ENCODE results near the gene PRR36. TPM values are rescaled to one million over a fixed set of nuclear protein-coding genes. Genes with fewer than 3 reads are reported as not detected.
"Not testable (repeated sequence)": the region's sequence is repeated elsewhere in the genome, so short reads cannot be mapped to it uniquely, and the experiment has no call there.

Gene PRR36
- total RNA-seq, 2 experiments from 2014 or later: 0.14 to 0.19 TPM

DNA sequence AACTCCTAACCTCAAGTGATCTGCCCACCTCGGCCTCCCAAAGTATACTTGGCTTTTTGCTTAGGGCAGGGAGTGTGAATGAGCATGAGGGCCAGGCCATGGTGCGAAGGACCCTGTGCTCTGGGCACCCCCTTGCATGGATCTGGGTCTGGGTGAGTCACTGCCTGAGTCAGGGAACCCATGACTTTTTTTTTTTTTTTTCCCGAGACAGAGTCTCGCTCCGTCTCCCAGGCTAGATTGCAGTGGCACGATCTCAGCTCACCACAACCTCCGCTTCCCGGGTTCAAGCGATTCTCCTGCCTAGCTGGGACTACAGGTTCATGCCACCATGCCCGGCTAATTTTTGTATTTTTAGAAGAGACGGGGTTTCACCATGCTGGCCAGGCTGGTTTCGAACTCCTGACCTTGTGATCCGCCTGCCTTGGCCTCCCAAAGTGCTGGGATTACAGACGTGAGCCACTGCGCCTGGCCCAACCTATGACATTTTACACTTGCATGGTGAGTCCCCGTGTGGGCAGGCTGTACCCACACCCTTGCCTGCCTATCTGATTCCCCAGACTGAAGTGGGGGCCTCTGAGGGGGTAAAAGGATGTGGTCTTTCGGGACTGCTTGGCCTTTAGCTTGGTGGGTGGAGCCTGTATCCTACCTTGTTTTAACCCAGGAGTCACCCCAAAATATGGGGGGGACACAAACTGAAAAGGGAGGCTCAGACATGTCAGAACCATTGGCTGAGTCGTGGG is 19.3 kb upstream of the PRR36 start:
- H3K4me1 Mint-ChIP-seq (ENCODE audit: low read depth); H3K4me3 Mint-ChIP-seq; H3K9me3 Mint-ChIP-seq; DNase-seq; intact Hi-C loops (cut with micrococcal nuclease); H3K27ac Mint-ChIP-seq; H3K36me3 Mint-ChIP-seq: not testable (repeated sequence)
- CTCF ChIA-PET: interaction anchor here (1.2 kb wide), 1 partner anchor 25 kb away, joined by 4 read pairs; no protein-coding TSS in a partner anchor
- peaks cover 10% of the 10 kb centered on the region for H3K27me3 Mint-ChIP-seq
- POLR2A ChIA-PET: interaction anchor here (0.6 kb wide), 1 partner anchor 11 kb away, joined by 5 read pairs; no protein-coding TSS in a partner anchor

DNA sequence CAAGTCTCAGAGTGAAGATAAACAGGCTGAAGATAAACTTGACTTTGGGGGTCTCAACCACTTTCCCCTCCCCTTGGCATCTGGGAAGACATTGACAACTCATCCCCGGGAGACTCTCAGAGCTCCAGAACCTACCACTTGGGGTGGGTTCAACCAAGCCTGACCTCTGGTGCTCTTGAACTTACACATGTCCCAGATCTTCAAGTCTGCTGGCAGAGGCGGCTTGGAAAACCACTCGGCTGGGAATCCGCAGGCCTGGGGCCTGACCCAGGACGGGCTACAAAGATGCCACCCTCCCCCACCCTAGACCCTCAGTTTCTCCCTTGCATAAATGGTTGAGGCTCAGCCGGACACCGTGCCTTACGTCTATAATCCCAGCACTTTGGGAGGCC is 14.6 kb upstream of the PRR36 start:
- H3K9me3 Mint-ChIP-seq: no peaks in the 10 kb centered on the region
- intact Hi-C loops (cut with micrococcal nuclease): no loop called here
- ChIA-PET CTCF (interaction anchor here (1.3 kb wide), 1 partner anchor 20 kb away, joined by 3 read pairs; no protein-coding TSS in a partner anchor), POLR2A (no interaction called here)
- no peak overlapping the region for H3K4me3 Mint-ChIP-seq
- H3K4me1 Mint-ChIP-seq (ENCODE audit: low read depth): no peaks in the 10 kb centered on the region
- no peak for DNase-seq
- H3K27me3 Mint-ChIP-seq: peaks cover 7% of the 10 kb centered on the region
- no peaks in the 10 kb centered on the region for H3K36me3 Mint-ChIP-seq
- H3K27ac Mint-ChIP-seq: no peak overlapping the region

DNA sequence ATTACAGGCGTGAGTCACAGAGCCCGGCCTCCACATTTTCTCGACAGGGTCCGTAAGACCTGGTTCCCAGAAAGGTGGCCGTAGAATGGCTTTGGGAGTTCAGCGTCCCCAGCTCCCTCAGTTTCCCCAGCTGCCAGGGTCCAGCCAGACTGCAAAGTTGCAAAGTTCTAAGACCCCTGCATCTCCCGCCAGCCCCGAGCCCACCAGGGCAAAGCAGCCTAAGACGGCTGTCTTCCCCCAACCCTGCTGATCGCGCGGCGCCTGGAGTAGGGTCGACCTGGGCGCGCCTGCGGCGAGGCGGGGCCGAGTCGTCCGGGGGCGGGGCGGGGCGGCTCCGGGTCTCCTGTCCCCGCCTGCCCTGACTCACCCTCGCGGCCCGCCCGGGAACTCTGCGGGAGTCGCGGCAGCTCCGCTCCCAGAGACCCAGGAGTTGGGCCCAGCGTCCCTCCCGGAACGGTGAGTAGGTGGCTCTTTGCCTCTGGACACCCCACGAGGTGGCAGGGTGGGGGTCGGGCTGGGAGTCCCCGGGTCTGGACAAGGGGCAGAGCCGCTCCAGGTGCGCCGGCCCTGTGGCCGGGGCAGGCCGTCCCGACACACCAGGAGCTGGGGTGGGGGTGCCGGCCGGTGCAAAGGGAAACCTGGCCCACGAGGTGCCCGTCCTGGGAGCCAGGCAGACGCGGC is 14.1 kb upstream of the PRR36 start, which contains the start of gene LRRC8E:
Gene LRRC8E, plus strand, starts transcription at position 366 of the 681 bp plus-strand sequence. CDS start 7,094 bp downstream, outside the sequence.
- peaks cover 7% of the 10 kb centered on the region for H3K27me3 Mint-ChIP-seq
- H3K36me3 Mint-ChIP-seq: no peaks in the 10 kb centered on the region
- intact Hi-C loops (cut with micrococcal nuclease): no loop called here
- ChIA-PET POLR2A (no interaction called here), CTCF (interaction anchor here (1.0 to 1.3 kb wide), 2 partner anchors 15 to 19 kb away, joined by 3 to 4 read pairs; partner anchors contain the start of gene MAP2K7)
- DNase-seq: peak; percentile 53
- no peaks in the 10 kb centered on the region for H3K9me3 Mint-ChIP-seq
- H3K27ac Mint-ChIP-seq: no peak within 1 kb of the TSS
- no peaks in the 10 kb centered on the region for H3K4me1 Mint-ChIP-seq (ENCODE audit: low read depth)
- no peak within 1 kb of the TSS for H3K4me3 Mint-ChIP-seq

DNA sequence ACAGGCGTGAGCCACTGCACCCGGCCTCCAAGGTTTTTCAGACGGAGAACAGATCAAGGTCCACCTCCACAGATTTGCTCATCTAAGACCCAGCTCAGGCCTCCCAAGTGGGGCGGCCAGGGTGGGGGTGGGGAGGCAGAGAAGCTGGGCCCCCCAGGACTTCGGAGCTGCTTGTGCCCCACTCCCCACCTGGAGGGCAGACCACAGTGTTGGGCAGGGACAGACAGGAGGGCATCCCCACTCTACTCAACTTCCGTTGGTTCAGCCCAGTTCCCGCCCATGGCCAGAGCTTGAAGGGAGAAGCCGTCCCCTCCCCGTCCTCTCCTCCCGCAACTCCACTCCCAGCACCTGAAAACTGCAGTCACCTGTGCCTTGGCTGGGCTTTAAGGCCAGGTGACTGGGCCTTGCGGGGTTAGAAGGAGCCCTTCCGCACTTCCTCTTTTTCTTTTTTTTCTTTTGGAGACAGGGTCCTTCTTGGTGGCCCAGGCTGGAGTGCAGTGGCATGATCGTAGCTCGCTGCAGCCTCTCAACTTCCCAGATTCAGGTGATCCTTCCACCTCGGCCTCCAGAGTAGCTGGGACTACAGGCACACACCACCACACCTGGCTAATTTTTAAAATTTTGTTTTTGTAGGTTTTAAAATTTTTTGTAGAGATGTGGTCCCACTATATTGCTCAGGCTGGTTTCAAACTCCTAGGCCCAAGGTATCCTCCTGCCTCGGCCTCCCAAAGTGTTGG is 13.4 kb upstream of the PRR36 start:
- intact Hi-C loops (cut with micrococcal nuclease): no loop called here
- Mint-ChIP-seq H3K27ac (no peak overlapping the region), H3K4me3 (no peak overlapping the region), H3K9me3 (no peaks in the 10 kb centered on the region), H3K27me3 (peaks cover 7% of the 10 kb centered on the region), H3K4me1 (ENCODE audit: low read depth) (no peaks in the 10 kb centered on the region), H3K36me3 (no peaks in the 10 kb centered on the region)
- DNase-seq: no peak
- POLR2A ChIA-PET: no interaction called here
- CTCF ChIA-PET: interaction anchor here (1.0 to 3.1 kb wide), 2 partner anchors 16 to 19 kb away, joined by 4 to 7 read pairs; partner anchors contain the start of gene MAP2K7

DNA sequence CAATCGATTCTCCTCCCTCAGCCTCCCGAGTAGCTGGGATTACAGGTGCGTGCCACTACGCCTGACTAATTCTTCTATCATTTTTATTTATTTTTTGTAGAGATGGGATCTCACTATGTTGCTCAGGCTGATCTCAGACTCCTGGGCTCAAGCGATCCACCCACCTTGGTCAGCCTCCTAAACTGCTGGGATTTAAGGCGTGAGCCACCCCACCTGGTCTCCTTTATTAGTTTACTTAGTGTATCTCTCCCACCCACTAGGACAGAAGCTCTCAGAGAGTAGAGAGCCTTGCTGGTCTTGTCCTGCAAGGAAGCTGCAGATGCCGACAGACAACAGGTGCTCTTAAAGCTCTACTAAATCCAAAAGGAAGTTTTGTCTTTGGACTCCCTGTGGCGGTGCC is 11.6 kb upstream of the PRR36 start:
- CTCF ChIA-PET: interaction anchor here (3.1 kb wide), 1 partner anchor 17 kb away, joined by 7 read pairs; no protein-coding TSS in a partner anchor
- Mint-ChIP-seq H3K36me3 (no peaks in the 10 kb centered on the region), H3K4me3 (no peak overlapping the region), H3K9me3 (peaks cover 2% of the 10 kb centered on the region), H3K4me1 (ENCODE audit: low read depth) (no peaks in the 10 kb centered on the region), H3K27me3 (peaks cover 7% of the 10 kb centered on the region), H3K27ac (no peak overlapping the region)
- POLR2A ChIA-PET: no interaction called here
- intact Hi-C loops (cut with micrococcal nuclease): no loop called here
- no peak for DNase-seq

DNA sequence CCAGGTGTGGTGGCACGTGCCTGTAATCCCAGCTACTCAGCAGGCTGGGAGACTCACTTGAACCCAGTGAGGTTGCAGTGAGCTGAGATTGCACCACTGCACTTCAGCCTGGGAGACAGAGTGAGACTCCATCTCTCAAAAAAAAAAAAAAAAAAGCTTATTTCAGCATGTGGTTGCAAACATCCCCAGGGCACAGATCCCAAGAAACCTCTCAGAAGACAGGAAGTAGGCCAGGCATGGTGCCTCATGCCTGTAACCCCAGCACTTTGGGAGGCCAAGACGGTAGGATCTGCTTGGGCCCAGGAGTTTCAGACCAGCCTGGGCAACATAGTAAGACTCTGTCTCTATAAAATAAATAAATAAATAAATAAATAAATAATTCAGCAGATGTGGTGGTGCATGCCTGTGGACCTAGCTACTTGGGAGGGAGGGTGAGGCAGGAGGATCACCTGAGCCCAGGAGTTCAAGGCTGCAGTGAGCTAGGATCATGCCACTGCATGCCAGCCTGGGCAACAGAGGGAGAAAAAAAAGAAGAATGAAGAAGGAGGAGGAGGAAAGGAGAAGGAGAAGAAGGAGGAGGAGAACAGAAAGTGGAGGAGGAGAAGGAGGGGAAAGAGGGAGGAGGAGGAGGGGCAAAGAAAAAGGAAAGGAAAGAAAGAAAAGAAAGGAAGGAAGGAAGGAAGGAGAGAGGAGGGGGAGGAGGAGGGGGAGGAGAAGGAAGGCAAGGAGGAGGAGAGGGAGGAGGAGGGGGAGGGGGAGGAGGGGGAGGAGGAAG is 9.8 kb upstream of the PRR36 start:
- Mint-ChIP-seq H3K9me3 (peaks cover 2% of the 10 kb centered on the region), H3K27ac (no peak overlapping the region), H3K36me3 (no peaks in the 10 kb centered on the region), H3K4me1 (ENCODE audit: low read depth) (no peaks in the 10 kb centered on the region), H3K27me3 (peaks cover 6% of the 10 kb centered on the region), H3K4me3 (no peak overlapping the region)
- POLR2A ChIA-PET: no interaction called here
- CTCF ChIA-PET: interaction anchor here (2.6 kb wide), 1 partner anchor 15 kb away, joined by 9 read pairs; no protein-coding TSS in a partner anchor
- intact Hi-C loops (cut with micrococcal nuclease): no loop called here
- no peak for DNase-seq

DNA sequence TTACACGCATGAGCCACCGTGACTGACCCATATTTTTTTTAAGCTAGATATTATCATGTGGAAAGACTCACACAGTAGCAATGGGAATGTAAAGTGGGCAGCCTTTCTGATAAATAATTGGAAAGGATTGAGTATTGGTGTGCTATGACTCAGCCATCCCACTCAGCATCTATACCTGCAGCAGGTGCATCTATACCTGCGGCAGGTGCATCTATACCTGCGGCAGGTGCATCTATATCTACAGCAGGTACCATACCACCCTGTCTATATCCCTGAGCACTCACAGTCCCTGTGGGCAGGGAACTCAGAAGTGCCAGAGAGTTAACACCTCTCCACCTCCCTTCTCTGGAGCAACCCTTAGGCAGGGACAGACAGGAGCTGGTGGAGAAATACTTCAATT is 8.9 kb upstream of the PRR36 start:
- ChIA-PET CTCF (interaction anchor here (0.6 to 2.6 kb wide), 2 partner anchors 14 to 781 kb away, joined by 5 to 9 read pairs; no protein-coding TSS in a partner anchor), POLR2A (no interaction called here)
- Mint-ChIP-seq H3K27ac (no peak overlapping the region), H3K9me3 (peaks cover 2% of the 10 kb centered on the region), H3K36me3 (no peaks in the 10 kb centered on the region), H3K27me3 (peaks cover 3% of the 10 kb centered on the region), H3K4me1 (ENCODE audit: low read depth) (no peaks in the 10 kb centered on the region), H3K4me3 (no peak overlapping the region)
- no peak for DNase-seq
- intact Hi-C loops (cut with micrococcal nuclease): no loop called here

DNA sequence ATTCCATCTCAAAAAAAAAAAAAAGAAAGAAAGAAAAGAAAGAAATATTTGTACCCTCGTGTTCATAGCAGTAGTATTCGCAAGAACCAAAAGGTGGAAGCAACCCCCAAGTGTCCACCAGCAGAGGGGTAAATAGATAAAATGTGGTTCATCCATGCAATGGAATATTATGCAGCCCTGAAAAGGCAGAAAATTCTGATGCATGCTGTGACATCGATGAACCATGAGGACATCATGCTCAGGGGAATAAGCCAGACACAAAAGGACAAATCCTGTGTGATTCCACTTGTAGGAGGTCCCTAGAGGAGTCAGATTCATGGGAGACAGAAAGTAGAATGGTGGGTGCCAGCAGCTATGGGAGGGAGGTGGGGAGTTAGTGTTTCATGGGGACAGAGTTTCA is 7.7 kb upstream of the PRR36 start:
- intact Hi-C loops (cut with micrococcal nuclease): no loop called here
- POLR2A ChIA-PET: no interaction called here
- Mint-ChIP-seq H3K27me3 (peaks cover 1% of the 10 kb centered on the region), H3K9me3 (peaks cover 2% of the 10 kb centered on the region), H3K4me1 (ENCODE audit: low read depth) (no peaks in the 10 kb centered on the region), H3K36me3 (no peaks in the 10 kb centered on the region), H3K4me3 (no peak overlapping the region), H3K27ac (no peak overlapping the region)
- CTCF ChIA-PET: interaction anchor here (2.6 kb wide), 1 partner anchor 13 kb away, joined by 9 read pairs; no protein-coding TSS in a partner anchor
- DNase-seq: no peak

DNA sequence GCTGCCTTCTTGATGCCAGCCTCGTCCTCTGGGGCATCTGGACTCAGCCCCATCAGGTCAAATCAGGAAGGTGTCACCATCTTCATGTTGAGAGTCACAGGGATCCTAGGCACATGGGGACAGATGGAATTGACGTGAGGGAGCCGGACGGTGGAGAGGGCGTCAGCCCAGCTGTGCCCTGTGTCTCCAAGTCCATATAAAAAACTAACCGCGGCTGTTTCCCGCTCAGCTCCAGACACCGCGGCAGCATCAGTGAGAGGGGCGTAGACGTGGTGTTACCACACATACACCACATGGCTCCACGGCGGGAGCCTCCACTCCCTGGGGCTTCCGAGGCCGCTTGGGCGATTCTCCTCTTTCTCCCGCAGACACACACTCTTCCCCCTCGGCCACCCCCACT is 5.6 kb upstream of the PRR36 start:
- Mint-ChIP-seq H3K9me3 (peaks cover 2% of the 10 kb centered on the region), H3K4me3 (no peak overlapping the region), H3K36me3 (no peaks in the 10 kb centered on the region), H3K27ac (no peak overlapping the region), H3K27me3 (peaks cover 1% of the 10 kb centered on the region), H3K4me1 (ENCODE audit: low read depth) (no peaks in the 10 kb centered on the region)
- intact Hi-C loops (cut with micrococcal nuclease): no loop called here
- ChIA-PET POLR2A (no interaction called here), CTCF (no interaction called here)
- no peak for DNase-seq

DNA sequence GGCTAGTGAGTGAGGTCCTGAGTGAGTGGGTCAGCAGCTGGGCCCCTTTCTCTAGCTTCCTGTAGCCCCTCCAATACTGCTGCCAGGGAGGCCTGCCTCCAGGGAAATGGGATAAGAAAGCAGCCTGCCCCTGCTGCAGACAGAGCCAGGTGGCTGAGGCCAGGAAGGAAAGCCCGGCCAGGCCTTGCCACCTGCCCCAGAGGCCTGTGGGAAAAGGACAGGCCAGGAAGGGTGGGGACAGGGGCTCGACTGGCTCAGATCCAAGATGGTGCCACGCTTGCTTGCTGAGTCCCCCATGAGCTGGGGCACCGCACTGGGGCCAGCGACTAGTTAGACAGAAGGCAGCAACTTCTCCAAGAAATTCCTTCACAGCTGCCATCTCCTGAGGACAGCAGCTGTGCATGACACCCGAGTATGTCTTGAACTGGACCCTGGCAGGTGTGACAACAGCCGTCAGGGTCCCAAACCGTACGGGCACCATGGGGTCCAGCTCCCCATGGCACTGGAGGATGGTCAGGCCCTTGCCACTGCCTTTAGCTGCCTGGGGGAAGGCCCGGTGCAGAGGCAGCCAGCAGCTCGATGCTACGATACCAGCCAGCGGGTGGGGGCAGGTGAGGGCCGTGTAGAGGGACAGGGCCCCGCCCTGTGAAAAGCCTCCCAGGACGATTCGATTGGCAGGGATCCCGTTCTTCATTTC is 5.1 kb upstream of the PRR36 start:
- DNase-seq: no peak
- no peaks in the 10 kb centered on the region for H3K36me3 Mint-ChIP-seq
- no peak overlapping the region for H3K27ac Mint-ChIP-seq
- H3K27me3 Mint-ChIP-seq: peaks cover 1% of the 10 kb centered on the region
- intact Hi-C loops (cut with micrococcal nuclease): no loop called here
- no peak overlapping the region for H3K4me3 Mint-ChIP-seq
- ChIA-PET CTCF (no interaction called here), POLR2A (no interaction called here)
- peaks cover 2% of the 10 kb centered on the region for H3K9me3 Mint-ChIP-seq
- H3K4me1 Mint-ChIP-seq (ENCODE audit: low read depth): peaks cover 4% of the 10 kb centered on the region

DNA sequence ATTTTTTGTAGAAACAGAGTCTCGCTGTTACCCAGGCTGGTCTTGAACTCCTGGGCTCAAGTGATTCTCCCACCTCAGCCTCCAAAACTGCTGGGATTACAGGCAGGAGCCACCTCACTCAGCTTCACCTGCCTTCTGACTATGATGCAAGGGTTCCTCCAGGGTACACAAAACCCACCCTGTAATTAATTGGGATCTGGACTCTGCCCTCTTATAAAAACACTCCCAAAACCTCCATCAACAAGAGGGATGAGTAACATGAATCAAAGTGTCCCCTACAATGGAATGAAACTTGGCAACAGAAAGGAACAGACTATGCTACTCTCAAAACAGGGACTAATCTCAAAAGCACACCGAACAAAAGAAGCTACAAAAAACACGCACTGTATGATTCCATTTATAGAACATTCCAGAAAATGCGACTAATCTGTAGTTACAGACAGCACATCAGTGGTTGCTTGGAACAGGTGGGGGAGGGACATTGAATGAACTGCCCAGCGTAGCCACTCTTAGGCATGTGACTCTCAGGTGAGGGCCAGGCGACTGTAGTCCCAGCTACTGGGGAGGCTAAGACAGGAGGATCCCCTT is 3.2 kb upstream of the PRR36 start:
- no peak overlapping the region for H3K27ac Mint-ChIP-seq
- CTCF ChIA-PET: interaction anchor here (1.6 kb wide), 1 partner anchor 197 kb away, joined by 4 read pairs; the partner anchor contains the start of gene TRAPPC5

More for the DNA sequence above, 3.2 kb upstream of the PRR36 start:
- POLR2A ChIA-PET: no interaction called here
- intact Hi-C loops (cut with micrococcal nuclease): no loop called here
- Mint-ChIP-seq H3K9me3 (peaks cover 2% of the 10 kb centered on the region), H3K4me3 (no peak overlapping the region), H3K4me1 (ENCODE audit: low read depth) (peaks cover 10% of the 10 kb centered on the region), H3K36me3 (no peaks in the 10 kb centered on the region), H3K27me3 (peaks cover 10% of the 10 kb centered on the region)
- DNase-seq: no peak

Measured in activated CD4-positive, alpha-beta memory T cell treated with anti-CD3 and anti-CD28 coated beads for 36 hours (primary cell).